GM21390 (cell line): ENCODE measurements around the gene SLC66A2.
"Not testable (repeated sequence)": the region's sequence is repeated elsewhere in the genome, so short reads cannot be mapped to it uniquely, and the experiment has no call there.

Source experiments
- ATAC-seq: cut with Tn5 transposase; IDR thresholded peaks from one replicate; pipeline ENCODE4 v1.9.1; 2021; ENCODE audit not compliant: unreplicated experiment

SLC66A2 gene

DNA sequence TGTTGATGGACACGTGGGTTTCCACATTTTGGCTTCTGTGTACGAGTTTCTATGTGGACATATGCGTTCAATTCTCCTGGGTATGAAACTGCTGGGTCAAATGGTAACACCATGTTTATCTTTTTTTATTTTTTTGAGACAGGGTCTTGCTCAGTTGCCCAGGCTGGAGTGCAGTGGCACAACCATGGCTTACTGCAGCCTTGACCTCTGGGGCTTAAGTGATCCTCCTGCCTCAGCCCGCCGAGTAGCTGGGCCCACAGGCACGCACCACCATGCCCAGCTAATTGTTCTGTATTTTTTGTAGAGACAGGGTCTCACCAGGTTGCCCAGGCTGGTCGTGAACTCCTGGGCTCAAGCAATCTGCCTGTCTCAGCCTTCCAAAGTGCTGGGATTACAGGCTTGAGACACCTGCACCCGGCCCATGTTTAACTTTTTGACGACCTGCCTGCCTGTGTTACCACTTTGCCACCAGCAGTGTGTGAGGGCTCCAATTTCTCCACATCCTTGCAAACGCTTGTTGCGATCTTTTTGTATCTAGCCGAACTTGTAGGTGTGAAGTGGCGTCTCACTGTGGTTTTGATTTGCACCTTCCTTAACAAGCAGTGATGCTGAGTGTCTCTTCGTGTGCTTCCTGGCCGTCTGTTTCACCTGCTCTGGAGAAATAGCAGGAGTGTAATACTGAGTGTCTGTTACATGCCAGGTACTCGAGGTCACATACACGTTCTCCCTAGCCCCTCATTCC, 19.9 kb upstream of the SLC66A2 start:
- no peak for ATAC-seq

DNA sequence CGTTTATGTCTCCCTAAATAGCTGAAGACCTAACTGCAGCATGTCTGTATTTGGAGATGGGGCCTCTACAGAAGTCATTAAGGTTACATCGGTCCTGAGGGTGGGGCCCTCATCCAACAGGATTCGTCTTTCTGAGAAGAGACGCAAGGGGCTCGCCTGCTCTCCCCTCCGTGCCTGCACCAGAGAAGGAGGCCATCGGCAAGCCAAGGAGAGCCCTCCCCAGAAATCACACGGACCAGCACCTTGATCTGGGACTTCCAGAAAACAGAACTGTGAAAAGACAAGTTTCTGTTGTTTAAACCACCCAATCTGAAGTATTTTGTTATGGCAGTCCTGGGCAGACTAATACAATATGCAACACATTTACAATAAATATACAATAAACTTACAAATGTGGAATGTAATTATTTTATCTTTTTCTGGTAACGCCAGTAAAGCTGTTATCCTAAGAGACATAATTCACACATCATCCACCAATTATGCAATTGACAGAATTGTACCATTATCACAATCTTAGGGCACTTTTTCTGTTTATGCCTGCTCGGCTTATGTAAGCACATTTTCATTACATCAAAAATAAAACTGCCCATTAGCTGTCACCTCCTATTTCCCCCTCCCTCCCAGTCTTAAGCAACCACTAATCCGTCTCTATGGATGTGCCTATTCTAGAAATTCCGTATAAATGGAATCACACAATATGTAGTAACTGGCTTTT, 19.1 kb upstream of the SLC66A2 start:
- no peak for ATAC-seq

- ATAC-seq: no peak
Observed at GRCh38 chr18:79965119-79965902, 13.9 kb upstream of the SLC66A2 start.

DNA sequence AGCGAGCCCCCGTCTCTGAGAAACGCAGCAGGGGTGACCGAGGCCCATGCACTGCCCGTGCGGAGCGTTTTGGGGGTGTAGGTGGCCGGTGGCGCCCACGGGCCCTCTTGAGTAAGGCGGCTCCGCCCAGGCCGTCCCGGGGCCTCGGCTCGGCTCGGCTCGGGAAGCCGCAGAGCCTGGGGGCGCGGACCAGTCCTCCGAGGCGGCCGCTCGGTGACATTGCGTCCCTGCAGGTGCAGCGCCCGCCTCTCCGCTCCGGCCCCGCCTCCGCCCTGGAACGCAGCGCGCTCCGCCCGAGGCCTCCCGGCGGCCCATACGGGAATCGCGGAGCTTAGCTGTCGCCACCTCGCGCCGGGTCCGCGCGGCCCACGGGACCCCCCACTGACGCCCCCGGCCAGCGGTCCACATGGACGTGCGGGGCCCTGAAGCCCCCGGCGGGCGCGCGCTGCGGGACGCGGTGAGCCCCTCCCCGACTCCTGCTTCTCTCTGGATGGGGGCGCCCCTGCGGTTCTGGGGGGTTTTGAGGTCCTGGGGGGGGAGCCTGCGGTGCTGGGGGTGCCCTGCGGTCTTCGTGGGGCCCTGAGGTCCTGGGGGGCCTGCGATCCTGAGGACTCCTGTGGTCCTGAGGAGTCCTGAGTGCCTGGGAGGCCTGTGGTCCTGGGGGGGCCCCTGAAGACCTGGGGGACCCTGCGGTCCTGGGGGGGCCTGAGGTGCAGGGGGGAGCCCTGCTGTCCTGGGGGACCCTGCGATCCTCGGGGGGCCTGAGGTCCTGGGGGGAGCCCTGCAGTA, 13.1 kb upstream of the SLC66A2 start, which contains the start of gene HSBP1L1:
HSBP1L1 (plus strand) TSS at position 314 of the 789 bp plus-strand sequence; CDS start at position 407, 93 bp downstream.
- peak; percentile 76 for ATAC-seq

GRCh38 chr18:79963658-79964329, 12.3 kb upstream of the SLC66A2 start:
- ATAC-seq: no peak

DNA sequence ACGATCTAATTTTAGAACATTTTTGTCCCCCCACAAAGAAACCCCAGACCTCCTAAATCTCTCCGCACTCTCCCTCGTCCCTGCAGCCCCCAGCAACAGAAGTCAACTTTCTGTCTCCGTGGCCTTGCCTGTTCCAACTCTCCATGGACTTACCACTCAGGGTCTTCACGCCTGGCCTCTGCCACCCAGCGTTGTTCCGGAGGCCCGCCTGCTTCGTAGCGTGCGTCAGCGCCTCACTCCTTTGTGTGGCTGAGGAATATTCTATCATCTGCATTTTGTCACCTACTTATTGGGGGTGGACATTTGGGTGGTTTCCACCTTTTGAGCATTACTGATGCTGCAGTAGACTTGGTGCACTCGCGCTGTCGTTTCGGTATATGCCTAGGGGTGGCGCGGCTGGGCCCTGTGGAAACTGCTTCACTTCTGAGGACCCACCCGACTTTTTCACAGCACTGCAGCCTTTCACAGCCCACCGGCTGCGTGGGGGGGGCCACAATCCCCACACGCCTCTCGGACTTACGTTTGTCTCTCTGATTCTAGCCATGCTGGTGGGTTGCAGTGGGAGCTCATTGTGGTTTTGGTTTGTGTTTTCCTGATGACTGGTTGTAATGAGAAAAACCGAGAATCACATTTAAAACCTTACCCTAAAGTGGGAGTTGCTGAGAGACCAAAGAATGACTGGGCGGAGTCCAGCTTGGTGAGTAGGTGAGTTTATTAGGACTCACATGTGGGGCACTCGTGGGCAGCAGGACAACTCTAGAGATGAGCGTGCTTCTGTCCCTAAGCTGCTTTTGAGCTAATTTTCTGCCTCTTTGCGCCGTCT, 11.6 kb upstream of the SLC66A2 start:
- peak; percentile 45 for ATAC-seq

DNA sequence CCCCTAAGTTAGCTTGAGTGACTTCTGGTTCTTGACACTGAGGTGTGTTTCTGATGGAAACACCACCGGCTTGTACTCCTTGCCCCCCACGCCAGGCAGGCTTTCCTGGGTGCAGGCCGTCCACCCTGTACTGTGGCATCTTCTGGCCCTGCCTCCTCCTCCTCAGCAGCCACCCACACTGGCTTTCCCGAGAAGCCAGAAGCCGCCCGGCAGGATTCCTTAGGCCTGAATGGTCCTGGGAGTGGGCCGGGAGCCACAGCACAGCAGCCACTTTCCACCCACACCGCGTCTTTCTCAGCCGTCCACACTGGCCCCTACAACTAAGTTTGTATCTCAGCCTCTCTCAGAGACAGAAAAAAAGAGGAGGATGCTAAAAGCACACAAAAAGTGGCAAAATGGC, 10.9 kb upstream of the SLC66A2 start:
- ATAC-seq: no peak

DNA sequence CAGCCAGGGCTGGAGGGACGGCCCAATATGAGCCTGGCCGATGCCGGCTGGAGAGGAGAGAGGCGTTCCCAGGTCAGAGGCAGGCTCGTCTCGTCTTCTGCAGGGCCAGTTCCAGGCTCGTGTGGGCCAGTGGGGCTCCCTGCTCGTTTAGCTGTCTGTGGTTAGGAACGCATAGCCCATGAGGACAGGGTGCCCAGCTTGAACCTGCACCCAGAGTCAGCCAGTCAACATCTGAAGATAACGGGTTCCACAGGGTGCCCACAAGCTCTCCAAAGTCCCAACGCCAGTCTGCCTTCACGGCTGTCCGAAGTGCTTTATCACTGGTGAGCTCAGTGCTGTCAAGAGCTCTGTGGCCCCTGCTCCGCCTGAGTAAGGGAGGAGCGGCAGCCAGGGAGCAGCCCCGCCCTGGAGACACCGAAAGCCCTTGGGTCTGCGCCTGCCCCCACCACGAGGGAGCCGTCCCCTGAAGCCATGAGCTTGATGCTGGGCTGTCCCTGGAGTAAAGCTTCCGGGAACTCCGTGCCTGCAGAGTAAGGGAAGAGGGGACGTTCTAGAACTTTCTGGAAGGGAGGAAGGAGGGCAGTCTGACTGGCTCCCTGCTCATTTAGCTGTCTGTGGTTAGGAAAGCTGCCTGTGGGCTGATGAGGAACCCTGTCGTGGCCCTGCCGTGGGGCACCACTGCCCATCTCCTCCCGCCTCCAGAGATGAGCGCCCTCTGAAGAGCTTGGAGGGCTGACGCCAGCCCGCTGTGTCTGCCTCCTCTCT, 10.3 kb upstream of the SLC66A2 start:
- ATAC-seq: no peak

DNA sequence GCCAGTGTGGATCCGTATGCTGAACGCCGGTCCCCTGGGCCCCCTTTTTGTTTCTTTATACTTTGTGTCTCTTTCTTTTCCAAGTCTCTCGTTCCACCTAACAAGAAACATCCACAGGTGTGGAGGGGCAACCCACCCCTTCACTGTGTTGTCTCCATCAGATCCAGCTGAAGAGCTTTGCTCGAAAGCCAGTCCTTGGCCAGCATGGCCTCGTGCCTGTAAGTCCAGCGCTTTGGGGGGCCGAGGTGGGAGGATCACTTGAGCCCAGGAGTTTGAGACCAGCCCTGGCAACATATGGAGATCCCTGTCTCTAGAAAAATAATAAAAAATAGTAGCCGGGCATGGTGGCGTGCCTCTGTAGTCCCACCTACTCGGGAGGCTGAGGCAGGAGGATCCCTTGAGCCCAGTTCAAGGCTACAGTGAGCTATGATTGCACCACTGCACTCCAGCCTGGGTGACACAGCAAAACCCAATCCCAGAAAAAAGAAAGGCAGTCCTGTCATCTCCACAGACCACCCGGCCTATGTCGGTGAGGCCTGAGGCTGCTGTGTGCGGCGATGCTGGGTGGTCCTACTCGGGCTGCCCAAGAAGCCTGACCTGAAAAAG, 9.6 kb upstream of the SLC66A2 start:
- no peak for ATAC-seq

GRCh38 chr18:79960161-79960801, 8.8 kb upstream of the SLC66A2 start:
- ATAC-seq: not testable (repeated sequence)

- no peak for ATAC-seq
Observed at GRCh38 chr18:79958981-79959380, 7.5 kb upstream of the SLC66A2 start.

- ATAC-seq: no peak
Observed at GRCh38 chr18:79956276-79956675, 4.8 kb upstream of the SLC66A2 start.

DNA sequence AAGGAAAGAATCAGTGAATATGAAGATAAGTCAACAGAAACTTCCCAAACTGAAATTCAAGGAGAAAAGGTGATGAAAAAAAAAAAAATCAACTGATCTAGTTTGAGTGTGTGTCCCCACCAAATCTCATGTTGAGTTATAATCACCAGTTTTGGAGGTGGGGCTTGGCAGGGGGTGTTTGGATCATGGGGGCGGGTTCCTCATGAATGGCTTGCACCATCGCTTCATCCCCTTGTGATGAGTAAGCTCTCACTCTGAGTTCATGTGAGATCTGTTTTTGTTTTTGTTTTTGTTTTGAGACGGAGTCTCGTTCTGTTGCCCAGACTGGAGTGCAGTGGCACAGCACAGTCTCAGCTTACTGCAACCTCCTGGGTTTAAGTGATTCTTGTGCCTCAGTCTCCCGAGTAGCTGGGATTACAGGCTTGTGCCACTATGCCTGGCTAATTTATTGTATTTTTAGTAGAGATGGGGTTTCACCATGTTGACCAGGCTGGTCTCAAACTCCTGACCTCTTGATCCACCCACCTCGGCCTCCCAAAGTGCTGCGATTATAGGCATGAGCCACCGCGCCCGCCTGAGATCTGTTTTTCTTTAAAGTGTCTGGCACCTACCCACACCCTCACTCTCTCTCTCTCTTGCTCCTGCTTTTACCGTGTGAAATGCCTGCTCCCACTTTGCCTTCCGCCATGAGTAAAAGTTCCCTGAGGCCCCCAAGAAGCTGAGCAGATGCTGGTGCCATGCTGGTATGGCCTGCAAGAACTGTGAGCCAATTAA, 4.0 kb upstream of the SLC66A2 start:
- no peak for ATAC-seq

GRCh38 chr18:79954791-79955190, 3.3 kb upstream of the SLC66A2 start:
- ATAC-seq: no peak

- no peak for ATAC-seq
Observed at GRCh38 chr18:79953971-79954651, 2.7 kb upstream of the SLC66A2 start.

DNA sequence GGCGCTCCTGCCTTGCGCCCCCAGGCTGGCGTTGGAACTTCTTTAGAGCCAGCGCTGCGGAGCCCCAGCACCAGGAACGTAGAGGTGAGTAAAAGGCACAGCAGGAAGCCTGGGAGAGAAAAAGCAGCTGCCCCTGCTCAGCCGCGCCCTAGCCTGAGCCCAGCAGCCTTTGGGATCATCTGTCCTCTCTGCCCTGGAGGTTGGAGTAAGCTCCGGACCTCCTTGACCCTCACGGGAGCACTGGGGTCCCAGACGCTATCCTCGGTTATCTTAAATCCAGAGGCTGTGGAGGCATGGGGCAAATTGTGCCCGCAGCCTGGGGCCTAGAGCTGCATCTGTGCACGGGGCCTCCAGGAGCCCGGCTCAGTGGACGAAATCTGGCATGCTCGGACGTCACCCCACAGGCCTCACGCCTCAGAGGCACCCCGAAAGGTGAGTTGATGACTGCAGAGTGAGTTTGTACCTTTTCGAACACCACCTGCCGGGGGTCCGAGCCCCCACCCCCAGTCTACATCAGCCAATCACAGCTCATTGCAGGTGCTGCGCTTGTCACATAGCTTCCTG, 1.6 kb upstream of the SLC66A2 start:
- ATAC-seq: no peak
